ENCODE measurements around the gene FXYD6. TPM values are rescaled to one million over a fixed set of nuclear protein-coding genes. Genes with fewer than 3 reads are reported as not detected.

The FXYD6 gene
- total and polyA plus RNA-seq, 3 donors from 2014 or later, result 186 to 439 (median 191) TPM

DNA sequence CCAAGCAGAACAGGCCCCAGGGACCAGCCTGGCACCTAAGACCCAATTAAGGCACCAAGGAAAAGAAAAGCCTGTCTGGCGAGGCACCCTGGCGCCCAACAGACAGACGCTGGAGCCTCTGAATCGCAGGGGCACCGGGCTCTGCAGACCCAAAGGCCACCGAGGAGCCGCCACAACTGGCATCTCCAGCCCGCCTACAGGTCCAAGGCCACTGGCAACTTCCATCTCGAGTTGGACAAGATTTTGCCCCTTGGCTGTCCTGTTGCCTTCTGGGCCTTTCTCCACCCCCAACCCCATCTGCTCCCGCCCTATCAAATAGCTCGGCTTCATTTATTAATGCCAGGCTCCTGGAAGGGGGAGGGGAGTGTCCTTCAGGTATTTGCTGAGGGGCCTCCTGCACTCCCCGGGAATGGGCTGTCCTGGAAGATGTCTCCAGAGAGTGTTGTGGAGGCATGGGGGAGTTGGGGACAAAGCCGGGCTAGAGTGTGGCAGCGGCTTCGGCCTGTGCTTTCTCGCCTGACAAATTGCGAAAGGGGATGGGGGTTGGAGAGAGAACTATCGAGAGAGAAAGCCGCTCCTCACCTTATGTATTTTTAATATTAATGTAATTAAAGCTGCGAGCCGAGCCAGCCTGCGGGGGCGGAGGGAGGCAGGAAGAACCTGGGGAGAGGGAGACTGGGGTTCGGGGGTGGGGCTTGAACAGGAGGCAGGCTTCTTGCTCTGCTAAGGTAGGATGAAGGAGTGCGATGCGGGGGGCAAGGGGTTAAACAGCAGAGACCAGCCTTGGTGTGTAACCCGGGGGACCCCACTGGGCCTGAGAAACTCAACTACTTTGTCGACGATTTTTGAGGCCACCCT lies 81.5 kb downstream of the FXYD6 start:
- intact Hi-C loops (cut with DNase I; ENCODE audit: low total_unique reads), result no loop called here
- H3K27ac ChIP-seq, result no peak overlapping the region
- peaks cover 11% of the 10 kb centered on the region for H3K4me1 ChIP-seq
- no peaks in the 10 kb centered on the region for H3K36me3 ChIP-seq (ENCODE audit: low read depth, missing control alignments)
- no peaks in the 10 kb centered on the region for H3K9me3 ChIP-seq
- no peaks in the 10 kb centered on the region for H3K27me3 ChIP-seq
- H3K4me3 ChIP-seq, result no peak overlapping the region
- no peak for DNase-seq
- TF ChIP-seq, protein P1, sequence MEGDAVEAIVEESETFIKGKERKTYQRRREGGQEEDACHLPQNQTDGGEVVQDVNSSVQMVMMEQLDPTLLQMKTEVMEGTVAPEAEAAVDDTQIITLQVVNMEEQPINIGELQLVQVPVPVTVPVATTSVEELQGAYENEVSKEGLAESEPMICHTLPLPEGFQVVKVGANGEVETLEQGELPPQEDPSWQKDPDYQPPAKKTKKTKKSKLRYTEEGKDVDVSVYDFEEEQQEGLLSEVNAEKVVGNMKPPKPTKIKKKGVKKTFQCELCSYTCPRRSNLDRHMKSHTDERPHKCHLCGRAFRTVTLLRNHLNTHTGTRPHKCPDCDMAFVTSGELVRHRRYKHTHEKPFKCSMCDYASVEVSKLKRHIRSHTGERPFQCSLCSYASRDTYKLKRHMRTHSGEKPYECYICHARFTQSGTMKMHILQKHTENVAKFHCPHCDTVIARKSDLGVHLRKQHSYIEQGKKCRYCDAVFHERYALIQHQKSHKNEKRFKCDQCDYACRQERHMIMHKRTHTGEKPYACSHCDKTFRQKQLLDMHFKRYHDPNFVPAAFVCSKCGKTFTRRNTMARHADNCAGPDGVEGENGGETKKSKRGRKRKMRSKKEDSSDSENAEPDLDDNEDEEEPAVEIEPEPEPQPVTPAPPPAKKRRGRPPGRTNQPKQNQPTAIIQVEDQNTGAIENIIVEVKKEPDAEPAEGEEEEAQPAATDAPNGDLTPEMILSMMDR (IDR thresholded peaks at IDR 0.05), result no peak
- TF ChIP-seq POLR2A (IDR thresholded peaks at IDR 0.05), result no peak
- WGBS, 2 donors, result 51 to 60% methylated on average over 21 to 29 of the region's 29 CpGs

DNA sequence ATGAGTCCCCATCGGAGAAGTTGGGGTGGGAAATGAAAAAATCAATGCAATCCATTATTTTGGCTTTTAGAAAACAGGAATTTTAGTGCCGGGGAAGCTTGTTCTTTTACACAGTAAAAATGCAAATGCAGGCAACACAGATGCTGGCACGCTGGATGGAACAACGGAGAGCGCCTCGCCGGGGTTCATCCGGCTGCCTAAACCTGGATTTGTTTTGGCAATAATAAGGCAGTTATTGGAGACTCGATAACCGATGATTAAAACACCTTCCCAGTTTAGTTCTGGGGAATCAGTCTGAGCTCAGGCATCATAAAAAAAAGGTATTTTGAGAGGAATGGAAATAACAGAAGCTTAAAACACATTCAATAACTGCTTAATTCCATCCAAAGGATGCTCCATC lies 82.3 kb downstream of the FXYD6 start:
- intact Hi-C loops (cut with DNase I; ENCODE audit: low total_unique reads), result no loop called here

DNA sequence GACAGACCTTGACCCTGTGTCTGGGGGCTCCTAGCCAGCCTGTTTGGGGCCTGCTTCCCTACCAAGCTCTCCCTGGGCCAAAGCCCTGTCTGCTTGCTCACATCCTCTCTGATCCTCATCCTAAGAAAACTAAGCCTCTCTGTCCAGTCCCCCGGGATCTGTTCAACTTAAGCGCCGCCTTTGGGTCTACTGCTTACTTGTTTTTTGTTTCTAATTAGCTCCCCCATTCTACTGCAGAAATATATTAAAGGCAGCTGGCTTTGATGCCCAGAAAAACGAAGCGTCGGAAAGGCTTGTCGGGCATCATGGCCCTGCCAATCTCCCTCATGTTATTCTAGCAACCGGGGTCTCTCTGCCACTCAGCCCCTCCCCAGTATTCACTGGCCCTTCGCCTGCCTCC lies 82.9 kb downstream of the FXYD6 start:
- no peaks in the 10 kb centered on the region for H3K9me3 ChIP-seq
- TF ChIP-seq POLR2A (IDR thresholded peaks at IDR 0.05), result no peak
- TF ChIP-seq, protein P1 (IDR thresholded peaks at IDR 0.05), result no peak
- WGBS, 2 donors, result 85 to 94% methylated on average over 9 of the region's 9 CpGs
- no peak overlapping the region for H3K27ac ChIP-seq
- H3K4me3 ChIP-seq, result no peak overlapping the region
- no peaks in the 10 kb centered on the region for H3K27me3 ChIP-seq
- no peak for DNase-seq
- no peaks in the 10 kb centered on the region for H3K36me3 ChIP-seq (ENCODE audit: low read depth, missing control alignments)
- peaks cover 11% of the 10 kb centered on the region for H3K4me1 ChIP-seq
- intact Hi-C loops (cut with DNase I; ENCODE audit: low total_unique reads), result no loop called here

More for the DNA sequence above, 82.3 kb downstream of the FXYD6 start:
- 67 to 83% methylated on average over 10 of the region's 10 CpGs for WGBS, 2 donors
- Histone ChIP-seq H3K4me3 (no peak overlapping the region), H3K27ac (no peak overlapping the region), H3K36me3 (ENCODE audit: low read depth, missing control alignments) (no peaks in the 10 kb centered on the region), H3K9me3 (no peaks in the 10 kb centered on the region), H3K4me1 (peaks cover 11% of the 10 kb centered on the region), H3K27me3 (no peaks in the 10 kb centered on the region)
- TF ChIP-seq, protein P1 (IDR thresholded peaks at IDR 0.05), result no peak
- no peak for TF ChIP-seq POLR2A (IDR thresholded peaks at IDR 0.05)
- DNase-seq, result no peak

DNA sequence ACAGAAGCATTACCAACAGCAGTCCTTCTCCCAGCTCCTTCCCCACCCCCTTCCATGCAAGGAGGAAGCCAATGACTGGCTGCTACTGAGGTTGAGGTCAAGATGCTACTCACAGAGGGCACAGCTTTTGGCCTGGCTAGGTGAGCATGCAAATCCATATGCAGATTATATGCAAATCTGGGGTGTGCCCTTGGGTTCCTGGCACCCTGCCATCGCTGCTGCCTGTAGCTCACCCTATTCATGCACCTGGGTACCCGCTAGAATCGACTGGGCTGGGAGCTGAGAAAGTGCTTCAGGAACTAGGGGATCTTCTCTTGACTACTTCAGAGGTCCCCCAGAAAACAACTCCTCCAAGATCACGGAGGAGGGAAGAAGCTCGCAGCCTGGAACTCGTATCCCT lies 83.5 kb downstream of the FXYD6 start:
- Histone ChIP-seq H3K4me3 (no peak overlapping the region), H3K9me3 (no peaks in the 10 kb centered on the region), H3K27me3 (no peaks in the 10 kb centered on the region), H3K4me1 (peaks cover 11% of the 10 kb centered on the region), H3K36me3 (ENCODE audit: low read depth, missing control alignments) (no peaks in the 10 kb centered on the region), H3K27ac (no peak overlapping the region)
- DNase-seq, result no peak
- 92 to 93% methylated on average over 6 of the region's 6 CpGs for WGBS, 2 donors
- intact Hi-C loops (cut with DNase I; ENCODE audit: low total_unique reads), result no loop called here
- TF ChIP-seq, protein P1 (IDR thresholded peaks at IDR 0.05), result no peak
- no peak for TF ChIP-seq POLR2A (IDR thresholded peaks at IDR 0.05)

DNA sequence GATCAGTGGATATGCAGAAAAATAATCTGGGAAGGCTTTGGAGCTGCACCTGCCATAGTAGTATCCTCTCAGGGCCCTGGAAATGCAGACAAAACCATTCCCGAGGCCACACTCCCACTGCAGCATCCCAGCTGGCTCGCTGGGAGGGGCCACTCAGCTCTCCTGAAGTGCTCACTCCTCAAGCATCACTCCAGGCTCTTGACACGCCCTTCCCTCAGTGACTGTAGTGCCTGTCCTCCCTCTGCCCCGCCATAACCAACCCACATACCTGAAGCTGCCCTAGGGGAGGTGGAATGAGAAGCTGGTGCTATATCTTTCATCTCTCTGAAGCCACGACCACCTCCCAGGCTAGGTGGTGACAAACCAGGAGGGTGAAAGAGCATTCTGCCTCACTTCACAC lies 84.2 kb downstream of the FXYD6 start:
- no peak overlapping the region for H3K27ac ChIP-seq
- H3K27me3 ChIP-seq, result no peaks in the 10 kb centered on the region
- no peak for DNase-seq
- 91 to 95% methylated on average over 3 to 5 of the region's 5 CpGs for WGBS, 2 donors
- no peaks in the 10 kb centered on the region for H3K9me3 ChIP-seq
- intact Hi-C loops (cut with DNase I; ENCODE audit: low total_unique reads), result no loop called here
- no peak overlapping the region for H3K4me3 ChIP-seq
- TF ChIP-seq, protein P1 (IDR thresholded peaks at IDR 0.05), result no peak
- TF ChIP-seq POLR2A (IDR thresholded peaks at IDR 0.05), result no peak
- H3K36me3 ChIP-seq (ENCODE audit: low read depth, missing control alignments), result no peaks in the 10 kb centered on the region
- H3K4me1 ChIP-seq, result peaks cover 11% of the 10 kb centered on the region

All from testis (tissue), 3 donors.